WTC11 (cell line): Measurements from ENCODE around the gene MYL4. TPM values are rescaled to one million over a fixed set of nuclear protein-coding genes. Genes with fewer than 3 reads are reported as not detected.

ENCODE experiments used
- ATAC-seq: fragments of 200-7000 bp; cut with Tn5 transposase; 2 replicates; pipeline ENCODE4 v1.10.0; 2021; ENCODE audit warnings: mild to moderate bottlenecking, moderate library complexity
- CTCF ChIA-PET: fragments of 300-600 bp; sonication (Branson Sonifier 250); formaldehyde crosslinking; loops from one replicate; lab custom pipeline; 2021; ENCODE audit warnings: antibody characterized with exemption; lab: Charles Lee
- POLR2A ChIA-PET: fragments of 350-600 bp; sonication (Branson Sonifier 250); formaldehyde crosslinking; loops from one replicate; lab custom pipeline; 2021; ENCODE audit warnings: antibody characterized with exemption; lab: Charles Lee
- DNase-seq: peaks from one replicate; pipeline ENCODE4 v3.0.0; 2021; ENCODE audit warnings: low spot score
- H3K27ac Mint-ChIP-seq: 2 replicates; pipeline ENCODE4 v1.8.0; 2021; ENCODE audit warnings: mixed read lengths
- H3K27me3 Mint-ChIP-seq: 2 replicates; pipeline ENCODE4 v1.8.0; 2021; ENCODE audit warnings: low read depth, mild to moderate bottlenecking, moderate library complexity, mixed read lengths
- H3K36me3 Mint-ChIP-seq: 2 replicates; pipeline ENCODE4 v1.8.0; 2021; ENCODE audit warnings: mixed read lengths
- H3K4me1 Mint-ChIP-seq: 2 replicates; pipeline ENCODE4 v1.8.0; 2022; ENCODE audit warnings: mixed read lengths
- H3K4me3 Mint-ChIP-seq: 2 replicates; pipeline ENCODE4 v1.8.0; 2021; ENCODE audit warnings: mild to moderate bottlenecking, moderate library complexity, mixed read lengths
- H3K9me3 Mint-ChIP-seq: 2 replicates; pipeline ENCODE4 v1.8.0; 2021; ENCODE audit warnings: mixed read lengths
- FOXP4 ChIP-seq: sonication (generic); formaldehyde crosslinking; IDR thresholded peaks from 2 replicates; pipeline ENCODE4 v1.8.0; 2022; ENCODE audit warnings: mild to moderate bottlenecking, missing genetic modification reagents
- HMGXB4 ChIP-seq: sonication (generic); formaldehyde crosslinking; IDR thresholded peaks from 2 replicates; pipeline ENCODE4 v1.8.1; 2023; ENCODE audit warnings: mild to moderate bottlenecking, moderate library complexity, missing genetic modification reagents
- KAT7 ChIP-seq: sonication (generic); formaldehyde crosslinking; IDR thresholded peaks from 2 replicates; pipeline ENCODE4 v1.8.1; 2023; ENCODE audit warnings: missing genetic modification reagents, mild to moderate bottlenecking, borderline replicate concordance
- MLX ChIP-seq: sonication (generic); formaldehyde crosslinking; IDR thresholded peaks from 2 replicates; pipeline ENCODE4 v1.8.1; 2023; ENCODE audit warnings: mild to moderate bottlenecking, missing genetic modification reagents, moderate library complexity
- MYBL2 ChIP-seq: sonication (generic); formaldehyde crosslinking; IDR thresholded peaks from 2 replicates; pipeline ENCODE4 v1.8.1; 2023; ENCODE audit warnings: mild to moderate bottlenecking, moderate library complexity, missing genetic modification reagents
- NFATC4 ChIP-seq: fragments of 250-450 bp; sonication (Bioruptor Pico); IDR thresholded peaks from 2 replicates; pipeline ENCODE4 v1.9.0; 2021; ENCODE audit warnings: mild to moderate bottlenecking
- NR2C2 ChIP-seq: sonication (generic); formaldehyde crosslinking; IDR thresholded peaks from 2 replicates; pipeline ENCODE4 v1.8.0; 2022; ENCODE audit warnings: mild to moderate bottlenecking, missing genetic modification reagents
- NR3C1 ChIP-seq: sonication (generic); formaldehyde crosslinking; conservative IDR thresholded peaks from 2 replicates; pipeline ENCODE4 v1.8.1; 2023; ENCODE audit warnings: low read depth, mild to moderate bottlenecking, missing genetic modification reagents
- PRRX2 ChIP-seq: fragments of 250-450 bp; sonication (Bioruptor Pico); IDR thresholded peaks from 2 replicates; pipeline ENCODE4 v1.8.0; 2021; ENCODE audit warnings: mild to moderate bottlenecking
- TEAD4 ChIP-seq: sonication (generic); formaldehyde crosslinking; IDR thresholded peaks from 2 replicates; pipeline ENCODE4 v1.8.0; 2022; ENCODE audit warnings: mild to moderate bottlenecking, missing genetic modification reagents
- ZMAT4 ChIP-seq: fragments of 250-450 bp; sonication (Bioruptor Pico); IDR thresholded peaks from 2 replicates; pipeline ENCODE4 v1.9.0; 2021; ENCODE audit warnings: mild to moderate bottlenecking
- ZNF121 ChIP-seq: sonication (generic); formaldehyde crosslinking; IDR thresholded peaks from 2 replicates; pipeline ENCODE4 v1.8.0; 2023; ENCODE audit warnings: missing genetic modification reagents
- ZNF232 ChIP-seq: sonication (generic); formaldehyde crosslinking; IDR thresholded peaks from 2 replicates; pipeline ENCODE4 v1.8.0; 2022; ENCODE audit warnings: mild to moderate bottlenecking, missing genetic modification reagents
- total RNA-seq: library from RNA; stranded (reverse); gene quantifications from 3 replicates; pipeline ENCODE4 v1.2.3, GENCODE V29; 2021
- TF ChIP-seq, protein P1 (sequence below): sonication (generic); formaldehyde crosslinking; IDR thresholded peaks from 2 replicates; pipeline ENCODE4 v1.8.1; 2022; ENCODE audit warnings: low read depth, missing genetic modification reagents, borderline replicate concordance
- TF ChIP-seq, protein P2 (sequence below): sonication (generic); formaldehyde crosslinking; IDR thresholded peaks from 2 replicates; pipeline ENCODE4 v1.8.0; 2022; ENCODE audit warnings: missing genetic modification reagents
- TF ChIP-seq, protein P3 (sequence below): fragments of 250-450 bp; sonication (Bioruptor Pico); IDR thresholded peaks from 2 replicates; pipeline ENCODE4 v1.9.0; 2021; ENCODE audit warnings: mild to moderate bottlenecking

Gene MYL4
- total RNA-seq, 1 experiment from 2014 or later: 0.50 TPM

DNA sequence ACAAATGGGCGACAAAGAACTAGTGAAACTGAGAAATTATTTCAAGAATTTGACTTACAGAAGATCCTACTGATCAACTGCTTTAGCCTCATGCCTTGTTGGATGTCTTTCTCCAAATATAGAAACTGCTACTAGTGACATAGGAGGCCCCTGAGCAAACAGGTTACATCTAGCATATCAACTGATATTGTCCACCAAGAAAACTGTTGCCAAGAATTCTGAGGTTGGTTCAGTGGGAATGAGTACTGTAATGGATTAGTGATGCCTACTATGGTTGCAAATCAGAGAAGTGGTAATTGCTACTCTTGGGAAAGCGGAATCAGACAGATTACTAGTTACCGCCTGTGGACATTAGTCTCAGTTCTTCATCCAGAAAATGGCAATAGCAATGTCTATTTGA, 30.0 kb upstream of the MYL4 start:
- POLR2A ChIA-PET: no interaction called here
- Mint-ChIP-seq H3K27ac (no peak overlapping the region), H3K36me3 (peaks cover 11% of the 10 kb centered on the region), H3K4me1 (peaks cover 40% of the 10 kb centered on the region), H3K9me3 (no peaks in the 10 kb centered on the region), H3K27me3 (no peaks in the 10 kb centered on the region), H3K4me3 (no peak overlapping the region)
- CTCF ChIA-PET: no interaction called here
- DNase-seq (no peak), ATAC-seq (no peak)
- TF ChIP-seq HMGXB4 (CRISPR knock-in tag): no peak
- TF ChIP-seq PRRX2: no peak
- TF ChIP-seq, protein P1, sequence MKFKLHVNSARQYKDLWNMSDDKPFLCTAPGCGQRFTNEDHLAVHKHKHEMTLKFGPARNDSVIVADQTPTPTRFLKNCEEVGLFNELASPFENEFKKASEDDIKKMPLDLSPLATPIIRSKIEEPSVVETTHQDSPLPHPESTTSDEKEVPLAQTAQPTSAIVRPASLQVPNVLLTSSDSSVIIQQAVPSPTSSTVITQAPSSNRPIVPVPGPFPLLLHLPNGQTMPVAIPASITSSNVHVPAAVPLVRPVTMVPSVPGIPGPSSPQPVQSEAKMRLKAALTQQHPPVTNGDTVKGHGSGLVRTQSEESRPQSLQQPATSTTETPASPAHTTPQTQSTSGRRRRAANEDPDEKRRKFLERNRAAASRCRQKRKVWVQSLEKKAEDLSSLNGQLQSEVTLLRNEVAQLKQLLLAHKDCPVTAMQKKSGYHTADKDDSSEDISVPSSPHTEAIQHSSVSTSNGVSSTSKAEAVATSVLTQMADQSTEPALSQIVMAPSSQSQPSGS: no peak
- TF ChIP-seq, protein P2, sequence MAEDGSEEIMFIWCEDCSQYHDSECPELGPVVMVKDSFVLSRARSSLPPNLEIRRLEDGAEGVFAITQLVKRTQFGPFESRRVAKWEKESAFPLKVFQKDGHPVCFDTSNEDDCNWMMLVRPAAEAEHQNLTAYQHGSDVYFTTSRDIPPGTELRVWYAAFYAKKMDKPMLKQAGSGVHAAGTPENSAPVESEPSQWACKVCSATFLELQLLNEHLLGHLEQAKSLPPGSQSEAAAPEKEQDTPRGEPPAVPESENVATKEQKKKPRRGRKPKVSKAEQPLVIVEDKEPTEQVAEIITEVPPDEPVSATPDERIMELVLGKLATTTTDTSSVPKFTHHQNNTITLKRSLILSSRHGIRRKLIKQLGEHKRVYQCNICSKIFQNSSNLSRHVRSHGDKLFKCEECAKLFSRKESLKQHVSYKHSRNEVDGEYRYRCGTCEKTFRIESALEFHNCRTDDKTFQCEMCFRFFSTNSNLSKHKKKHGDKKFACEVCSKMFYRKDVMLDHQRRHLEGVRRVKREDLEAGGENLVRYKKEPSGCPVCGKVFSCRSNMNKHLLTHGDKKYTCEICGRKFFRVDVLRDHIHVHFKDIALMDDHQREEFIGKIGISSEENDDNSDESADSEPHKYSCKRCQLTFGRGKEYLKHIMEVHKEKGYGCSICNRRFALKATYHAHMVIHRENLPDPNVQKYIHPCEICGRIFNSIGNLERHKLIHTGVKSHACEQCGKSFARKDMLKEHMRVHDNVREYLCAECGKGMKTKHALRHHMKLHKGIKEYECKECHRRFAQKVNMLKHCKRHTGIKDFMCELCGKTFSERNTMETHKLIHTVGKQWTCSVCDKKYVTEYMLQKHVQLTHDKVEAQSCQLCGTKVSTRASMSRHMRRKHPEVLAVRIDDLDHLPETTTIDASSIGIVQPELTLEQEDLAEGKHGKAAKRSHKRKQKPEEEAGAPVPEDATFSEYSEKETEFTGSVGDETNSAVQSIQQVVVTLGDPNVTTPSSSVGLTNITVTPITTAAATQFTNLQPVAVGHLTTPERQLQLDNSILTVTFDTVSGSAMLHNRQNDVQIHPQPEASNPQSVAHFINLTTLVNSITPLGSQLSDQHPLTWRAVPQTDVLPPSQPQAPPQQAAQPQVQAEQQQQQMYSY (CRISPR knock-in tag): no peak
- no peak for TF ChIP-seq NFATC4
- no peak for TF ChIP-seq ZNF121
- no peak for TF ChIP-seq ZNF232 (CRISPR knock-in tag)
- TF ChIP-seq FOXP4: no peak
- TF ChIP-seq, protein P3, sequence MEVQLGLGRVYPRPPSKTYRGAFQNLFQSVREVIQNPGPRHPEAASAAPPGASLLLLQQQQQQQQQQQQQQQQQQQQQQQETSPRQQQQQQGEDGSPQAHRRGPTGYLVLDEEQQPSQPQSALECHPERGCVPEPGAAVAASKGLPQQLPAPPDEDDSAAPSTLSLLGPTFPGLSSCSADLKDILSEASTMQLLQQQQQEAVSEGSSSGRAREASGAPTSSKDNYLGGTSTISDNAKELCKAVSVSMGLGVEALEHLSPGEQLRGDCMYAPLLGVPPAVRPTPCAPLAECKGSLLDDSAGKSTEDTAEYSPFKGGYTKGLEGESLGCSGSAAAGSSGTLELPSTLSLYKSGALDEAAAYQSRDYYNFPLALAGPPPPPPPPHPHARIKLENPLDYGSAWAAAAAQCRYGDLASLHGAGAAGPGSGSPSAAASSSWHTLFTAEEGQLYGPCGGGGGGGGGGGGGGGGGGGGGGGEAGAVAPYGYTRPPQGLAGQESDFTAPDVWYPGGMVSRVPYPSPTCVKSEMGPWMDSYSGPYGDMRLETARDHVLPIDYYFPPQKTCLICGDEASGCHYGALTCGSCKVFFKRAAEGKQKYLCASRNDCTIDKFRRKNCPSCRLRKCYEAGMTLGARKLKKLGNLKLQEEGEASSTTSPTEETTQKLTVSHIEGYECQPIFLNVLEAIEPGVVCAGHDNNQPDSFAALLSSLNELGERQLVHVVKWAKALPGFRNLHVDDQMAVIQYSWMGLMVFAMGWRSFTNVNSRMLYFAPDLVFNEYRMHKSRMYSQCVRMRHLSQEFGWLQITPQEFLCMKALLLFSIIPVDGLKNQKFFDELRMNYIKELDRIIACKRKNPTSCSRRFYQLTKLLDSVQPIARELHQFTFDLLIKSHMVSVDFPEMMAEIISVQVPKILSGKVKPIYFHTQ (CRISPR knock-in tag): no peak
- TF ChIP-seq ZMAT4 (CRISPR knock-in tag): no peak
- TF ChIP-seq NR2C2 (CRISPR knock-in tag): no peak
- no peak for TF ChIP-seq TEAD4 (CRISPR knock-in tag)
- no peak for TF ChIP-seq KAT7 (CRISPR knock-in tag)
- no peak for TF ChIP-seq MLX (CRISPR knock-in tag)
- TF ChIP-seq MYBL2 (CRISPR knock-in tag): no peak
- TF ChIP-seq NR3C1 (CRISPR knock-in tag): no peak
